Dermis microvascular lymphatic vessel endothelial cell (primary cell): ENCODE measurements around the gene RFX2. TPM values are rescaled to one million over a fixed set of nuclear protein-coding genes. Genes with fewer than 3 reads are reported as not detected.
"Not testable (repeated sequence)": the region's sequence is repeated elsewhere in the genome, so short reads cannot be mapped to it uniquely, and the experiment has no call there.

Experiments used
- DNase-seq, 2 donors: peaks; one replicate each; pipeline versions ENCODE4 v3.0.0 to v3.0.0-alpha.2; 2010; ENCODE audit warnings: low read depth in 2 of 2
- total RNA-seq: library from RNA; depleted of rRNA; stranded (reverse); fragments of >200 nt; gene quantifications from 2 replicates; pipeline ENCODE4 v1.2.1, GENCODE V29; 2014

RFX2 gene
- total RNA-seq, 1 donor from 2014 or later: 1.3 TPM

- DNase-seq: no peak
These were observed 136.9 kb downstream of the RFX2 start for GRCh38 chr19:5973376-5973775.

- no peak for DNase-seq
These were observed 138.0 kb downstream of the RFX2 start for GRCh38 chr19:5972355-5972731.

GRCh38 chr19:5971714-5972354 lies 138.5 kb downstream of the RFX2 start:
- no peak for DNase-seq

GRCh38 chr19:5969476-5969875 lies 140.8 kb downstream of the RFX2 start:
- DNase-seq: no peak

GRCh38 chr19:5968431-5969373 lies 141.6 kb downstream of the RFX2 start:
- DNase-seq: peak in 1 of 2 donors; percentile 51

- DNase-seq: peak; percentile 91 to 92
These were observed 142.3 kb downstream of the RFX2 start for GRCh38 chr19:5967994-5968430.

GRCh38 chr19:5967571-5967970 lies 142.7 kb downstream of the RFX2 start:
- no peak for DNase-seq

- DNase-seq: no peak
These were observed 143.4 kb downstream of the RFX2 start for GRCh38 chr19:5966941-5967340.

- DNase-seq: no peak
These were observed 144.1 kb downstream of the RFX2 start for GRCh38 chr19:5966215-5966614.

GRCh38 chr19:5964816-5965565 lies 145.3 kb downstream of the RFX2 start:
- no peak for DNase-seq

GRCh38 chr19:5963855-5964254 lies 146.4 kb downstream of the RFX2 start:
- DNase-seq: no peak

GRCh38 chr19:5963259-5963658 lies 147.0 kb downstream of the RFX2 start:
- not testable (repeated sequence) for DNase-seq

- DNase-seq: peak; percentile 78 to 95
These were observed 148.0 kb downstream of the RFX2 start for GRCh38 chr19:5961969-5962945.

- DNase-seq: not testable (repeated sequence)
These were observed 148.7 kb downstream of the RFX2 start for GRCh38 chr19:5961641-5961968.

- peak in 1 of 2 donors; percentile 12 for DNase-seq
These were observed 150.0 kb downstream of the RFX2 start for GRCh38 chr19:5960005-5961001.

GRCh38 chr19:5959260-5960004 lies 150.9 kb downstream of the RFX2 start:
- DNase-seq: peak in 1 of 2 donors; percentile 21

GRCh38 chr19:5958851-5959122 lies 151.5 kb downstream of the RFX2 start:
- DNase-seq: no peak

- no peak for DNase-seq
These were observed 152.0 kb downstream of the RFX2 start for GRCh38 chr19:5958074-5958850.
